DMS114 treated with DMSO at 0.1 percent for 48 hours (cell line): ENCODE data around the gene BCL6.
A peak's percentile ranks its signal among the peaks of the same experiment; 100 is the strongest.

Experiments used
- DNase-seq: peaks from one replicate; lab custom pipeline; 2025; ENCODE audit not compliant: unreplicated experiment; lab: John Stamatoyannopoulos, UW

The BCL6 gene

GRCh38 chr3:187678726-187679268 is 66.5 kb downstream of the BCL6 start:
- DNase-seq, result peak; percentile 51

GRCh38 chr3:187677604-187678003 is 67.7 kb downstream of the BCL6 start:
- no peak for DNase-seq

- no peak for DNase-seq
Measured at GRCh38 chr3:187673012-187673411, 72.3 kb downstream of the BCL6 start.
